ENCODE results near the gene ARL10.
"Not testable (repeated sequence)": the region's sequence is repeated elsewhere in the genome, so short reads cannot be mapped to it uniquely, and the experiment has no call there.

ARL10 gene

DNA sequence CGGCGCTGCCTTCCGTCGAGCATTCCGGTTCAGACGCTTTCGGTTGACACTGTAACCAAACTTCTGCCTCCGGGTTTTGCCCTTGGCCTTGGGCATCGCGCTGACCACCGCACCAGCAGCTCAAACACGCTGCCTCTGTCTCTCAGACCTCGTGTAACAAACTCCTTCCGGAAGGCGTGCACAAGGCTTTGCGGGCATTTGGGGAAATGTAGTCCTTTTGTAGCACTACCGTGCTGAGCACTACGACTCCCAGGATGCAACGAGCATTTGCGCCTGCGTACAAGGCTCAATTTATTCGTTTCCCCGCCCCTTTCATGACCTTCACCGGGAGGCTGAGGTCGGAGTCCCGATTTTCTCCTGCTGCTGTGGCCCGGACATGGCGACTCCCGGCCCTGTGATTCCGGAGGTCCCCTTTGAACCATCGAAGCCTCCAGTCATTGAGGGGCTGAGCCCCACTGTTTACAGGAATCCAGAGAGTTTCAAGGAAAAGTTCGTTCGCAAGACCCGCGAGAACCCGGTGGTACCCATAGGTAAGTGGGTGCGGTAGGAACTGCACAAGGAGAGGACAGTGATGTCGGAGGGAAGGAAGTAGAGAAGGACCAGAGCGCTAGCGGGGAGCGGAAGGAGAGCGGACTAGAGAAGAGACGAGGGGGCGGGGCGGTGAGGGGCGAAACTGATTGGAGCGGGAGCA, 23.3 kb downstream of the ARL10 start, which contains the start of the genes HIGD2A and NOP16:
Gene HIGD2A, plus strand, starts transcription at position 308 of the 691 bp plus-strand sequence. Its CDS starts 69 bp downstream, at position 377.
Gene NOP16, minus strand, starts transcription at position 155 of the 691 bp plus-strand sequence. Its CDS starts 59 bp downstream, at position 96.
- peak; percentile 98 for DNase-seq (ENCODE audit: low spot score)

DNA sequence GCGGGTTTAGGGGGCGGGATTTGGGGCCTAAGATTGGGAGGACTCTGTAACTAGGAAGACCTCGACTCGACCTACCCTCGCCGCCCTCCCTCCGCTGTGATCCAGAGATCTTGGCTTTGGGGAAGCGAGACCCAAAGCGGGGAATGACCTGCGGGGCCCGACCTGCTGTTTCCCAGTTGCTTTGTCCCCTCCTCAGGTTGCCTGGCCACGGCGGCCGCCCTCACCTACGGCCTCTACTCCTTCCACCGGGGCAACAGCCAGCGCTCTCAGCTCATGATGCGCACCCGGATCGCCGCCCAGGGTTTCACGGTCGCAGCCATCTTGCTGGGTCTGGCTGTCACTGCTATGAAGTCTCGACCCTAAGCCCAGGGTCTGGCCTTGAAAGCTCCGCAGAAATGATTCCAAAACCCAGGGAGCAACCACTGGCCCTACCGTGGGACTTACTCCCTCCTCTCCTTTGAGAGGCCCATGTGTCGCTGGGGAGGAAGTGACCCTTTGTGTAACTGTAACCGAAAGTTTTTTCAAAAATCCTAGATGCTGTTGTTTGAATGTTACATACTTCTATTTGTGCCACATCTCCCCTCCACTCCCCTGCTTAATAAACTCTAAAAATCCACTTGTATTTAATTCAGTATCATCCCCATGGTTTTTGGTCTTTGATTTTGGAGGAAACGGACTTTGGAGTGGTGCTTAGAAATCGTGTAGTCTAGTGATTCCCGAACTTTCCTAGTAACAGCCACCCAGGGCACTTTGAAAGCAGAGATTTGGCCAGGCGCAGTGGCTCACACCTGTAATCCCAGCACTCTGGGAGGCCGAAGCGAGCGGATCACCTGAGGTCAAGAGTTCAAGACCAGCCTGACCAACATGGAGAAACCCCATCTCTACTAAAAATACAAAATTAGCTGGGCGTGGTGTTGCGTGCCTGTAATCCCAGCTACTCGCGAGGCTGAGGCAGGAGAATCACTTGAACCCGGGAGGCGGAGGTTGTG, 24.1 kb downstream of the ARL10 start:
- no peak for DNase-seq (ENCODE audit: low spot score)

GRCh38 chr5:176391479-176391878, 26.2 kb downstream of the ARL10 start:
- no peak for DNase-seq (ENCODE audit: low spot score)

- DNase-seq (ENCODE audit: low spot score), result no peak
Measured at GRCh38 chr5:176391999-176392398, 26.7 kb downstream of the ARL10 start.

DNA sequence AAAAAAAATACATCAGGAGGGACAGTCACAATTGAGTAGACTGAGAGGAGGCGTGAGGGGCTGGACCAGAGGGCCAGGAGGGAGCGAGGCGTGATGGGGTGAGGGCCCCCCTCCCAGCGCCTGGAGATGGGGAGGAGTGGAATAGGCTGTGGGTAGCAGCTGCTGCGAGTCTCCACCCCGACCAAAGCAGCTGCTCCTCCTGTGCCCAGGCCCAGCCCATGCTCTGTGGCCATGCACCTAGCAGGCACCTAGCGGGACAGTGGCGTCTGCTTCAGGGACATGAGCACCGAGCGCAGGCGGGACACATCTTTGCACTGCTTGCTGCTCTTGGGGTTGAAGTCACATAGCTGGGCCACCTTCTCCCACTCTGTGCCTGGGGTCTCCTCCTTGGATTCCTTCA, 27.2 kb downstream of the ARL10 start:
- DNase-seq (ENCODE audit: low spot score), result no peak

GRCh38 chr5:176394096-176394495, 28.8 kb downstream of the ARL10 start:
- no peak for DNase-seq (ENCODE audit: low spot score)

GRCh38 chr5:176394881-176395675, 29.8 kb downstream of the ARL10 start:
- no peak for DNase-seq (ENCODE audit: low spot score)

DNA sequence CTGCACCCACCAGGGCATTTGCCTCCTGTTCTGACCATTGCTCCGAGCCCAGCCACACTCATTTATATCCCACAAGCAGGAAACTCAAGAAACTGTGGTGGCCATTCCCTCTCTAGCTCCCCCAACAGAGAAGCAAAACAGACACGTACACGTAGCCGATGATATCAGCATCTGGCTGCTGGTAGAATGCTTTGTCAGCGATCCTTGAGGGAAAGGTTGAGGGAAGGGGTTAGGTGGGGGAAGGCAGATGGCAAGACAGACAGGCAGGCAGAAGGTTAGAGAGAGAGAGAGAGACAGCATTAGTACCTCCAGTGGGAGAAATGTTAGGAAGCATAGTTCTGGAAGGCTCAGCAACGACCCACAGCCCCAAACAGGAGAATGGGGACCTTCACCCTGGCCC, 31.0 kb downstream of the ARL10 start:
- no peak for DNase-seq (ENCODE audit: low spot score)

- DNase-seq (ENCODE audit: low spot score), result no peak
Measured at GRCh38 chr5:176397736-176398420, 32.6 kb downstream of the ARL10 start.

DNA sequence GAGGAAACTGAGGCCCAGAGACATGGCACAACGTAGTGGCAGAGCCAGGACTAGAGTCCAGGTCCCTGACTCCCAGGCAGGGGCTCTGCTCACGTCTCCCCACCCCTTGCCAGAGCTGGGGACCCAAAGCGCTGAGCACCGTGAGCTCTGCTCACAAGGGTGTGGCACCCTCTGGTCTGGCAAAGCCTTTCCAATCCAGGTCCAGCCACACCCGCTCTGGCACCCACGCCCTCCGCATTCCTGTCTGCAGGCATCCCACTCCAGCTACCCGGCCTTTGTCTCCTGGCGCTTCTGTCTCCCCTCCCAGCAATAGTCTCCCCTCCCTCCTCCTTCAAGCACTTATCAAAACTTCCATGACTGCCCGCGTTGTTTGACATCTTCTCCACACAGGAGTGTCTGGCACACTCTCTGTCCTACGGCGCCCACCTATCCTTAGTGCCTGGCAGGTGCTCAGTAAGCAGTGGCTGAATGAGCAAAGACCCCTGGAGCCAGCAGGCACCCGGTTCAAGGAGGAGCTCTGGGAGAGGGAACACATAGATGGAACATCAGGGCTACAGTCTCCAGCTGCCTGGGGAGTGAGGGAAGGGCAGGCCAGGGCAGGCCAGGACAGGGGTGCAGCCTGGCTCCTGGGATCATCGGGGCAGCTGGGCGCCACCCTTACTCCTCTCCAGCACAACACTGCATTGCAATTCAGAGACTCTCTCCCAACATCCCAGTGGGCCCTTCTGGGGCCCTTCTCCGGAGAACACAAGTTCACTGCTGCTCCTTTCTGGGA, 35.3 kb downstream of the ARL10 start:
- DNase-seq (ENCODE audit: low spot score), result no peak

- no peak for DNase-seq (ENCODE audit: low spot score)
Measured at GRCh38 chr5:176401281-176402205, 36.3 kb downstream of the ARL10 start.

- DNase-seq (ENCODE audit: low spot score), result no peak
Measured at GRCh38 chr5:176405656-176406435, 40.6 kb downstream of the ARL10 start.

- no peak for DNase-seq (ENCODE audit: low spot score)
Measured at GRCh38 chr5:176406436-176407052, 41.3 kb downstream of the ARL10 start.

DNA sequence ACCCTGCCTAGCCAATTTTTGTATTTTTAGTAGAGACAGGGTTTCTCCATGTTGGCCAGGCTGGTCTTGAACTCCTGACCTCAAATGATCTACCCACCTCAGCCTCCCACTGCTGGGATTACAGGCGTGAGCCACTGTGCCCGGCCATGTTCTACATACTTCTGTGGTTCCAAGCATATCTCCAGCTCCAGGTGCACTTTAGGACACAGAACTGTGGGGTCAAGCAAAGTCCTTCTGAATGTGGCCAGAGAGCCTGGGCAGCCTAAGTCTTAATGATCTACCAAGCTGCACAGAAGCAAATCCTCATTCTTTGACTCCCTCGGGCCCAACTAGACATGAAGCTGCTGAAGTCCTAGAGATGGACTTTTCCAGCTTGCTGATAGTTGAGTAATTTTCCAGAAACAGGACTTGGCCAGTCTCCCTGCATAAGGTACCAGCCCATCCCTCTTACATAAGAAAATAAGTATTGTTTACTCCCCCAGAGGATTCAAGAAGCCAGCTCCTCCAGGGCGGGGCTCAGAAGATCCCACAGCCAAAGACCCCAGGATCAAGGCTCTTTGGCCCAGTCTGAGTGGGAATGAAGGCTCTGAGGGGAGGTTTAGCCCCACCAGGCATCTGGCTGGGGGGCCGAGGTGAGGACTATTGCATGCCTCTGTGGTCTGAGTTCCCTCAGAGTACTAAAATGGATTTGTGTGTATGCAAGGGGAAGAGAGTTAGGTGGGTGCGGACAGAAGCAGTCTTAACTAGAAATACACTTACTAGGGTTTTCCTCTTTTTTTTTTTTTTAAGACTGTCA, 42.4 kb downstream of the ARL10 start:
- no peak for DNase-seq (ENCODE audit: low spot score)

GRCh38 chr5:176408252-176408573, 42.9 kb downstream of the ARL10 start:
- not testable (repeated sequence) for DNase-seq (ENCODE audit: low spot score)

DNA sequence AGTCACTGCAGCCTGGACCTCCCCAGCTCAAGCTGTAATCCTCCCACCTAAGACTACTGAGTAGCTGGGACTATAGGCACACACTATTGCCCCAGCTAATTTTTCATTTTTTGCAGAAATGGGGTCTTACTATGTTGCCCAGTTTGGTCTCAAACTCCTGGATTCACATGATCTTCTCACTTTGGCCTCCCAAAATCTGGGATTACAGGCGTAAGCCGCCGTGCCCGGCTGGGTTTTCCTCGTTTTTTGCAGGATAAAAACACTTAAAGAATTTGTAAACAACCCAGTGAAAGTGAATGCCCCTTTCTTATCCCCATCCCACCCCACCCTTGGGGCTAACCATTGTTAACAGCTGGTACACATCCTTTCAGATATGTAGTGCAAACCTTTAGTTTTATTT, 43.3 kb downstream of the ARL10 start:
- DNase-seq (ENCODE audit: low spot score), result no peak

DNA sequence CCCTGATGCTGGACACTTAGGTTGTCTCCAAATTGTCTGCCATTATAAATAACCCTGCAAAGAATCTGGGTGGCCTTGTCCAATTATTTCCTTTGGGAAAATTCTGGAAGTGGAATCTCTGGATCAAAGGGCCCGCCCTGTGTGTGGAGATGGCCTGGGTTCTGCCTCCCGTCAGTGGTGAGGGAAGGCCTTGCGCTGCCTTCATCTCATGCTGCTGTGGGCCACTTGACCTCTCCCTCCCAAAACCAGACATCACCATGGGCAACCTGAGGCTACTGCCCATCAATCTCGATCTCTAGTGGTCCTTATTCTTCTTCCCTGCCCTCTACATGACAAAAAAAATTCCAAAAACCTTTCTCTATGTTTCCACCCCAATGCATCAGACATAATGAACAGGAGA, 44.5 kb downstream of the ARL10 start:
- DNase-seq (ENCODE audit: low spot score), result no peak

Measured in COLO829 (cell line).